Transverse colon (tissue), 4 donors: ENCODE results near the gene APOO. TPM values are rescaled to one million over a fixed set of nuclear protein-coding genes. Genes with fewer than 3 reads are reported as not detected.

Source experiments
- DNase-seq: peaks from one replicate; pipeline ENCODE4 v3.0.0-alpha.2; 2019
- H3K27ac ChIP-seq, 4 donors: fragments of 200-600 bp; sonication (generic); 2 replicates each; pipeline ENCODE4 v1.5.1; 2016 to 2018; ENCODE audit warnings: inconsistent platforms in 4 of 4
- H3K27me3 ChIP-seq: fragments of 200-600 bp; sonication (generic); 2 replicates; pipeline ENCODE4 v1.5.1; 2017; ENCODE audit warnings: inconsistent platforms
- H3K36me3 ChIP-seq, 4 donors: fragments of 200-600 bp; sonication (generic); 2 replicates each; pipeline ENCODE4 v1.5.1; 2017 to 2019; ENCODE audit warnings: inconsistent platforms in 4 of 4
- H3K4me1 ChIP-seq, 4 donors: fragments of 200-600 bp; sonication (generic); 2 replicates each; pipeline ENCODE4 v1.5.1; 2017 to 2020; ENCODE audit warnings: inconsistent platforms in 4 of 4
- H3K4me3 ChIP-seq, 4 donors: fragments of 200-600 bp; sonication (generic); 1 replicate in 1 of 4; 2 replicates in 3 of 4; pipeline versions ENCODE4 v1.5.1 to v1.6.1; 2017 to 2019; ENCODE audit warnings: inconsistent platforms in 4 of 4
- H3K9me3 ChIP-seq, 2 donors: fragments of 200-600 bp; sonication (generic); 2 replicates each; pipeline ENCODE4 v1.5.1; 2017 to 2019; ENCODE audit warnings: inconsistent platforms in 2 of 2
- EP300 ChIP-seq: sonication (generic); formaldehyde crosslinking; IDR thresholded peaks from one replicate; pipeline ENCODE4 v1.6.1; 2017; ENCODE audit warnings: antibody characterized with exemption, low read depth
- POLR2A ChIP-seq: fragments of 450-650 bp; IDR thresholded peaks from one replicate; pipeline ENCODE4 v1.6.1; 2016; ENCODE audit warnings: antibody characterized with exemption, mild to moderate bottlenecking, moderate library complexity
- POLR2AphosphoS5 ChIP-seq, 3 donors: sonication (generic); formaldehyde crosslinking; IDR thresholded peaks; one replicate each; pipeline ENCODE4 v1.6.1; 2016; ENCODE audit warnings: antibody characterized with exemption in 3 of 3
- WGBS, 2 donors: methylation state at CpG; one replicate each; pipeline ENCODE4 v1.1.5; 2018; ENCODE audit warnings: low coverage in 1 of 2; 5-methylcytosine and 5-hydroxymethylcytosine counted together
- in situ Hi-C, 4 donors: fragments of 200-750 bp; cut with MboI; loops; one replicate each; pipeline versions ENCODE4 v1.15.0 to v1.15.1; 2017; ENCODE audit warnings: low sequenced_read_pairs in 3 of 4, low pct_ligation_motif_present in 1 of 4, low pct_unique_long_range_greater_than_20kb in 1 of 4
- intact Hi-C: fragments of 100-400 bp; cut with DNase I; formaldehyde crosslinking; loops from one replicate; pipeline ENCODE4 v1.15.1; 2023; ENCODE audit warnings: low total_unique reads
- total RNA-seq, 4 donors: library from RNA; depleted of rRNA; stranded (reverse); fragments of >200 nt; gene quantifications; one replicate each; pipeline ENCODE4 v1.1.0, GENCODE V29; 2016
- TF ChIP-seq, protein P1 (sequence below), 5 experiments: fragments of 200-600 bp in 3 of 5; fragments of 450-650 bp in 2 of 5; sonication (generic) in 3 of 5; IDR thresholded peaks; 1 replicate in 2 of 5; 2 replicates in 3 of 5; pipeline ENCODE4 v1.5.1; 2016 to 2017; ENCODE audit warnings: antibody characterized with exemption in 5 of 5, inconsistent platforms in 3 of 5, mild to moderate bottlenecking in 2 of 5, moderate library complexity in 1 of 5

Gene APOO
- total RNA-seq, 4 donors from 2014 or later: 10.0 to 24.5 (median 15.6) TPM; not detected in 1

DNA sequence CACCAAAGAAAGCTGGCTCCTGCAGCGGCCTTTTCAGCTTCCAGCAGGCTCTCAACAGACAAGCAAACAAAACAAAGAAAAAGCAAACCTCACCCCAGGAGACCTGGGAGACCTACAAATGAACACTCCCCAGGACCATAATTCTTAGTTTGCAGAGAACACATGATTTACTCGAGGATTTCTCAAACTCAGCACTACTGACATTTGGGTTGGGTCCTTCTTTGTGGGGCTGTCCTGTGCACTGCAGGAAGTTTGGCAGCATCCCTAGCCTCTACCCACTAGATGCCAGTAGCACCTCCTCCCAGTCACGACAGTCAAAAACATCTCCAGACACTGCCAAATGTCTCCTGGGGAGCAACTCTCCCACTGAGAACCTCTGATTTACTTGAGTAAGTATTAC is 21.9 kb downstream of the APOO start:
- Histone ChIP-seq H3K27me3 (no peaks in the 10 kb centered on the region), H3K9me3 (no peaks in the 10 kb centered on the region), H3K27ac (peak overlapping the region in 1 of 4 donors; percentile 9), H3K36me3 (no peaks in the 10 kb centered on the region), H3K4me3 (no peak overlapping the region), H3K4me1 (peaks cover 0 to 25% (median 8%) of the 10 kb centered on the region in 4 donors)
- 57% methylated on average over 3 of the region's 3 CpGs; no CpG with 5 or more reads in 1 of the 2 donors for WGBS, 2 donors
- no peak for DNase-seq
- TF ChIP-seq, protein P1, sequence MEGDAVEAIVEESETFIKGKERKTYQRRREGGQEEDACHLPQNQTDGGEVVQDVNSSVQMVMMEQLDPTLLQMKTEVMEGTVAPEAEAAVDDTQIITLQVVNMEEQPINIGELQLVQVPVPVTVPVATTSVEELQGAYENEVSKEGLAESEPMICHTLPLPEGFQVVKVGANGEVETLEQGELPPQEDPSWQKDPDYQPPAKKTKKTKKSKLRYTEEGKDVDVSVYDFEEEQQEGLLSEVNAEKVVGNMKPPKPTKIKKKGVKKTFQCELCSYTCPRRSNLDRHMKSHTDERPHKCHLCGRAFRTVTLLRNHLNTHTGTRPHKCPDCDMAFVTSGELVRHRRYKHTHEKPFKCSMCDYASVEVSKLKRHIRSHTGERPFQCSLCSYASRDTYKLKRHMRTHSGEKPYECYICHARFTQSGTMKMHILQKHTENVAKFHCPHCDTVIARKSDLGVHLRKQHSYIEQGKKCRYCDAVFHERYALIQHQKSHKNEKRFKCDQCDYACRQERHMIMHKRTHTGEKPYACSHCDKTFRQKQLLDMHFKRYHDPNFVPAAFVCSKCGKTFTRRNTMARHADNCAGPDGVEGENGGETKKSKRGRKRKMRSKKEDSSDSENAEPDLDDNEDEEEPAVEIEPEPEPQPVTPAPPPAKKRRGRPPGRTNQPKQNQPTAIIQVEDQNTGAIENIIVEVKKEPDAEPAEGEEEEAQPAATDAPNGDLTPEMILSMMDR (IDR thresholded peaks at IDR 0.05): no peak
- TF ChIP-seq POLR2A: no peak
- no peak for TF ChIP-seq POLR2AphosphoS5 (IDR thresholded peaks at IDR 0.05)
- TF ChIP-seq EP300: no peak
- in situ Hi-C loops: loop anchor here in 1 of 4 donors (25.0 kb wide), 1 partner anchor 99 kb away; the partner anchor contains the start of gene SAT1
- intact Hi-C loops: no loop called here

DNA sequence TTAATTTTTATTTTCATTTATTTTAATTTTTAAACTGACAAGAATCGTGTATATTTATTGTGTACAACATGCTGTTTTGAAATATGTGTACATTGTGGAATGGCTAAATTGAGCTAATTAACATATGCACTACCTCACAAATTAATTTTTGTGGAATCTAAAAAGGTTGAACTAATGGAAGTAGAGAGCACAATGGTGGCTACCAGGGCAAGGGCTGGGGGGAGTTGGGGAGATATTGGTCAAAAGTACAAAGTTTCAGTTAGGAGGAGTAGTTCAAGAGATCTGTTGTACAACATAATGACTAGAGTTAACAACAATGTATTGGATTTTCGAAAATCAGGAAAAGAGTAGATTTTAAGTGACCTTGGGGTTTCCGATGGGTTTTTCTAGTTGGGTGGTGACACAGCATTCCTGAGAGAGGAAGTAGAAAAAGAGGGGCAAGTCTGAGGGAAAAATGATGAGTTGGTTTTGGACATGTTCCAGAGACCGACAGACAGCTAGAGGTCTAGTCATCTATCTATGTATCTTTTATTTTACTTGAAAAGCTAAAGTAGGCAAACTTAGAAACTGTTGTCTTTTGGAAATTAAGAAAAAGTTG is 23.2 kb downstream of the APOO start:
- intact Hi-C loops (no loop called here), in situ Hi-C loops (loop anchor here in 1 of 4 donors (25.0 kb wide), 1 partner anchor 97 kb away; the partner anchor contains the start of gene SAT1)
- Histone ChIP-seq H3K27me3 (no peaks in the 10 kb centered on the region), H3K4me1 (peaks cover 0 to 25% (median 9%) of the 10 kb centered on the region in 4 donors), H3K9me3 (no peaks in the 10 kb centered on the region), H3K36me3 (no peaks in the 10 kb centered on the region), H3K27ac (peak overlapping the region in 3 of 4 donors; percentile 15 to 55 (median 54)), H3K4me3 (no peak overlapping the region)
- 65 to 70% methylated on average over 2 to 4 of the region's 4 CpGs for WGBS, 2 donors
- no peak for DNase-seq
- TF ChIP-seq POLR2AphosphoS5 (IDR thresholded peaks at IDR 0.05) (no peak), EP300 (no peak), POLR2A (no peak)
- TF ChIP-seq, protein P1 (IDR thresholded peaks at IDR 0.05): no peak

DNA sequence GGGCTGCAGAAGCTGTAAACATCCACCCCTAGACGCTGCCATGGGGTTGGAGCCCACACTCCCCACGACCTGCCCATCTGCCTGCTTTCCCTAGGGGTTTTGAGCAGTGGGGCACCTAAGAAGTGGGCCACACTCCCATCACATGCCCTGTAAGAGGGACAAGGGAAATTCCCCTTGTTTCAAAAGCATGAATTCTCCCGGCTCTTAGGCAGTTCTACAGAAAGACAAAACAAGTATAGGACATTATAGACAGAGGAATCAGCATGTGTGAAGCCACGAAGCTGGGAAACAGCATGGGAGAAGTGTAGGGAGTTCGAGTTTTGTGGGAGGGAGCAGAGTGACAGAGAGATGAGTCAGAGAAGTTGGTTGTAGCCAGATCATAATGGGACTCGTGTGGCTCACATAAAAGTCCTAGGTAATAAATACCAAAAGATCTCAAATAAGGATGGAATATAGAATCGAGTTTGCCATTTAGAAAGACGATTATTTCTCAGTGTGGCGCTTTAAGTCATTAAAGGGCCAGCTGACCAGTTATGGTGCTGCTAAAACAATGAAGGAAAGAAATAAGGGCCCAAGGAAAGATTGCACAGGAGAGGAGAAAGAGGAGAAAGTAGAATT is 23.9 kb downstream of the APOO start:
- Histone ChIP-seq H3K27ac (peak overlapping the region; percentile 45 to 55 (median 50)), H3K36me3 (no peaks in the 10 kb centered on the region), H3K4me1 (peaks cover 0 to 20% (median 13%) of the 10 kb centered on the region in 4 donors), H3K4me3 (no peak overlapping the region), H3K27me3 (no peaks in the 10 kb centered on the region), H3K9me3 (no peaks in the 10 kb centered on the region)
- DNase-seq: no peak
- intact Hi-C loops (no loop called here), in situ Hi-C loops (loop anchor here in 1 of 4 donors (25.0 kb wide), 1 partner anchor 97 kb away; the partner anchor contains the start of gene SAT1)
- TF ChIP-seq POLR2AphosphoS5 (IDR thresholded peaks at IDR 0.05): no peak
- TF ChIP-seq, protein P1 (IDR thresholded peaks at IDR 0.05): no peak
- TF ChIP-seq EP300: no peak
- no peak for TF ChIP-seq POLR2A
- 0 to 33% methylated on average over 1 to 9 of the region's 9 CpGs for whole genome bisulfite sequencing, 2 donors

DNA sequence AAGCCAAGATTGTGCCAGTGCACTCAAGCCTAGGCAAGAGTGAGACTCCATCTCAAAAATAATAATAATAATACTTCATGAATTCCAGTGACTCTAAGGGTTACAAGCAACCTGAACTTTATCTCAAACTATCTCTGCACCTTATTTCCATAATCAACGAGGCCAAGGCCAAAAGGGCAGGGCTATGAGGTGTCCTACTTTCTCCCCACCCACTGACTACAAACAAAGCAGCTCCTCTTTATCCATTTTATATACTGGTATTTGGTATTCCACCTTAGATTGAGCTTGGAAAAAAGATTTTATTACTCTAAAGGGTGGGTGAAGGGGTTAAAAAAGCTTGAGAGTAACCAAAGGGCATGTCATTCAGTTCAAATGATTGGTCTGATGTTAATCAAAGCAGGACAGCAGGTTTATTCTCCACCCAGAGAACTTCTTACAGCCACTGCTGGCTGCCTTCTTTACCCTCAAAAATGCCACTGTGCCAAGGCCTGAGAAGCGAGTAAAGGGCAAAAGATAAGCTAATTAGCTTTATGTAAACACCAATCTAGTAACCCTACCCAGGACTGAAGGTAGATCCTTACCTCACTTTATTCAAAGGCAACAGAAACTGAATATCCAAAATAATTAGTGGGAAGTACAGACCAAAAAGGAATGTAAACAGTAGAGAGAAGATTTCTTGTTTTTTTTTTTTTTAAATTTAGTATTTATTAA is 28.2 kb downstream of the APOO start:
- intact Hi-C loops (no loop called here), in situ Hi-C loops (loop anchor here in 1 of 4 donors (25.0 kb wide), 1 partner anchor 92 kb away; the partner anchor contains the start of gene SAT1)
- DNase-seq: no peak
- 29% methylated on average over 2 of the region's 2 CpGs; no CpG with 5 or more reads in 1 of the 2 donors for WGBS, 2 donors
- H3K27ac ChIP-seq: peak overlapping the region; percentile 29 to 62 (median 38)
- no peaks in the 10 kb centered on the region for H3K9me3 ChIP-seq
- H3K4me1 ChIP-seq: peaks cover 0 to 15% (median 9%) of the 10 kb centered on the region in 4 donors
- H3K4me3 ChIP-seq: no peak overlapping the region
- no peaks in the 10 kb centered on the region for H3K36me3 ChIP-seq
- TF ChIP-seq POLR2A: no peak
- TF ChIP-seq EP300: no peak
- TF ChIP-seq, protein P1 (IDR thresholded peaks at IDR 0.05): no peak
- no peak for TF ChIP-seq POLR2AphosphoS5 (IDR thresholded peaks at IDR 0.05)
- H3K27me3 ChIP-seq: no peaks in the 10 kb centered on the region
